ENCODE data around the gene RAD51AP2. TPM values are rescaled to one million over a fixed set of nuclear protein-coding genes. Genes with fewer than 3 reads are reported as not detected.

The RAD51AP2 gene
- total and polyA plus RNA-seq, 2 donors (not counting 3 experiments of a cell fraction or from before 2014, with no cell fraction given) = not detected

DNA sequence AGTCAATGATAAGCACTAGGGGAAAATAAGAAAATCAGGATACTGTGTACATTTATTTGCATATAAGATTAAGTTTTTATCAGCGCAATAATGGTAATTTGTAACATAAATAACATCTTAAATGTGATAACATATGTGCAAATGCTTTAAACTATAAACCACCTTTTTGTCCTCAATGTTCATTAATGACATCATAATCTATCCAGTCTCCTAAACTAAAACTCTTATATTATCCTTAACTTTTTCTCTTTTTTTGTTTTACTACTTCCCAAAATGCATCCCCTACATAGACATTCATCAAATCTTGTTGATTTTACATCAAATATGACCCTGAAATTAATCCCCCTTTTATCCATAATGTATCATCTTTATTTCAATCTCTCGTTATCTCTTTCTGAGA, 3.4 kb upstream of the RAD51AP2 start:
- Histone ChIP-seq H3K27me3 (ENCODE audit: control insufficient read depth in 2 of 2, insufficient read depth in 2 of 2, low read length in 2 of 2) (peaks cover 1 to 41% of the 10 kb centered on the region in 2 experiments), H3K79me2 (ENCODE audit: control insufficient read depth, insufficient read depth, low read length) (no peaks in the 10 kb centered on the region), H3K4me3 (replicated peaks in 1 of 3; ENCODE audit: insufficient read depth in 1 of 3, low read depth in 1 of 3, low read length in 3 of 3) (no peak overlapping the region), H3K9ac (replicated peaks; ENCODE audit: extremely low read depth, insufficient read depth, low read length) (no peak overlapping the region), H2AFZ (ENCODE audit: low read depth, low read length) (no peak overlapping the region), H3K9me1 (replicated peaks; ENCODE audit: control insufficient read depth, extremely low read depth, insufficient read depth, low read length) (no peaks in the 10 kb centered on the region), H3K27ac (ENCODE audit: insufficient read depth, low read depth, low read length) (no peak overlapping the region), H3K4me1 (ENCODE audit: control insufficient read depth, extremely low read depth, insufficient read depth, low read length) (peaks cover 2% of the 10 kb centered on the region), H3K36me3 (ENCODE audit: control insufficient read depth in 2 of 2, extremely low read depth in 1 of 2, insufficient read depth in 2 of 2, low read length in 2 of 2) (no peaks in the 10 kb centered on the region), H3K4me2 (ENCODE audit: insufficient read depth, low read length) (no peak overlapping the region), H4K20me1 (replicated peaks; ENCODE audit: control insufficient read depth, extremely low read depth, insufficient read depth, low read length) (no peaks in the 10 kb centered on the region), H3K9me3 (replicated peaks; ENCODE audit: control insufficient read depth, insufficient read depth, low read length) (no peaks in the 10 kb centered on the region)
- intact Hi-C loops (cut with micrococcal nuclease) (no loop called here), dilution Hi-C loops (cut with MboI; ENCODE audit: extremely low pct_ligation_motif_present, low sequenced_read_pairs) (no loop called here)
- DNase-seq (ENCODE audit: low read depth, low spot score) (no peak), FAIRE-seq (no peak)
- TF ChIP-seq EZH2 (IDR thresholded peaks at IDR 0.05; ENCODE audit: borderline replicate concordance, low read depth, low read length, severe bottlenecking) = no peak
- TF ChIP-seq, protein P1, sequence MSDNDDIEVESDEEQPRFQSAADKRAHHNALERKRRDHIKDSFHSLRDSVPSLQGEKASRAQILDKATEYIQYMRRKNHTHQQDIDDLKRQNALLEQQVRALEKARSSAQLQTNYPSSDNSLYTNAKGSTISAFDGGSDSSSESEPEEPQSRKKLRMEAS (IDR thresholded peaks at IDR 0.05; ENCODE audit: insufficient read depth, insufficient read length) = no peak
- no peak for TF ChIP-seq JUN (IDR thresholded peaks at IDR 0.05; ENCODE audit: borderline replicate concordance, insufficient read depth, insufficient read length, low read depth)
- no peak for TF ChIP-seq POLR2A (IDR thresholded peaks at IDR 0.05; ENCODE audit: low read depth, low read length)
- TF ChIP-seq POLR2AphosphoS5 (IDR thresholded peaks at IDR 0.05; ENCODE audit: insufficient read depth, low read depth, low read length) = no peak
- TF ChIP-seq MYC (IDR thresholded peaks at IDR 0.05; ENCODE audit: low read depth, low read length) = no peak
- TF ChIP-seq, protein P2, sequence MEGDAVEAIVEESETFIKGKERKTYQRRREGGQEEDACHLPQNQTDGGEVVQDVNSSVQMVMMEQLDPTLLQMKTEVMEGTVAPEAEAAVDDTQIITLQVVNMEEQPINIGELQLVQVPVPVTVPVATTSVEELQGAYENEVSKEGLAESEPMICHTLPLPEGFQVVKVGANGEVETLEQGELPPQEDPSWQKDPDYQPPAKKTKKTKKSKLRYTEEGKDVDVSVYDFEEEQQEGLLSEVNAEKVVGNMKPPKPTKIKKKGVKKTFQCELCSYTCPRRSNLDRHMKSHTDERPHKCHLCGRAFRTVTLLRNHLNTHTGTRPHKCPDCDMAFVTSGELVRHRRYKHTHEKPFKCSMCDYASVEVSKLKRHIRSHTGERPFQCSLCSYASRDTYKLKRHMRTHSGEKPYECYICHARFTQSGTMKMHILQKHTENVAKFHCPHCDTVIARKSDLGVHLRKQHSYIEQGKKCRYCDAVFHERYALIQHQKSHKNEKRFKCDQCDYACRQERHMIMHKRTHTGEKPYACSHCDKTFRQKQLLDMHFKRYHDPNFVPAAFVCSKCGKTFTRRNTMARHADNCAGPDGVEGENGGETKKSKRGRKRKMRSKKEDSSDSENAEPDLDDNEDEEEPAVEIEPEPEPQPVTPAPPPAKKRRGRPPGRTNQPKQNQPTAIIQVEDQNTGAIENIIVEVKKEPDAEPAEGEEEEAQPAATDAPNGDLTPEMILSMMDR (IDR thresholded peaks at IDR 0.05; ENCODE audit: extremely low read depth in 1 of 2, insufficient read depth in 1 of 2, low read depth in 1 of 2, low read length in 2 of 2) = no peak
- ChIA-PET POLR2A (no interaction called here), CTCF (no interaction called here)
- no TSS peak for BruUV-seq (replicated peaks)
